NCI-H2081 treated with DMSO at 0.1 percent for 48 hours (cell line): Measurements from ENCODE around the gene CABCOCO1.

Experiments used
- DNase-seq: peaks from one replicate; lab custom pipeline; 2025; lab: John Stamatoyannopoulos, UW

Gene CABCOCO1

GRCh38 chr10:61787170-61787569 lies 124.4 kb downstream of the CABCOCO1 start:
- no peak for DNase-seq

- DNase-seq, result no peak
Observed at GRCh38 chr10:61789031-61789430, 126.3 kb downstream of the CABCOCO1 start.

GRCh38 chr10:61791216-61791615 lies 128.5 kb downstream of the CABCOCO1 start:
- no peak for DNase-seq

GRCh38 chr10:61792097-61792716 lies 129.5 kb downstream of the CABCOCO1 start:
- no peak for DNase-seq

GRCh38 chr10:61792921-61793320 lies 130.2 kb downstream of the CABCOCO1 start:
- no peak for DNase-seq

GRCh38 chr10:61793760-61794703 lies 131.3 kb downstream of the CABCOCO1 start:
- no peak for DNase-seq

GRCh38 chr10:61795147-61795546 lies 132.4 kb downstream of the CABCOCO1 start:
- DNase-seq, result no peak

- DNase-seq, result no peak
Observed at GRCh38 chr10:61795551-61795950, 132.8 kb downstream of the CABCOCO1 start.

- no peak for DNase-seq
Observed at GRCh38 chr10:61796785-61797184, 134.1 kb downstream of the CABCOCO1 start.

- no peak for DNase-seq
Observed at GRCh38 chr10:61797304-61798153, 134.8 kb downstream of the CABCOCO1 start.

- no peak for DNase-seq
Observed at GRCh38 chr10:61798713-61799112, 136.0 kb downstream of the CABCOCO1 start.

GRCh38 chr10:61801484-61801883 lies 138.8 kb downstream of the CABCOCO1 start:
- no peak for DNase-seq

- no peak for DNase-seq
Observed at GRCh38 chr10:61803269-61803668, 140.5 kb downstream of the CABCOCO1 start.

- DNase-seq, result no peak
Observed at GRCh38 chr10:61804414-61804813, 141.7 kb downstream of the CABCOCO1 start.

GRCh38 chr10:61805091-61805490 lies 142.4 kb downstream of the CABCOCO1 start:
- no peak for DNase-seq

GRCh38 chr10:61810263-61810662 lies 147.5 kb downstream of the CABCOCO1 start:
- DNase-seq, result no peak

- DNase-seq, result no peak
Observed at GRCh38 chr10:61812052-61812721, 149.5 kb downstream of the CABCOCO1 start.

- no peak for DNase-seq
Observed at GRCh38 chr10:61812920-61813319, 150.2 kb downstream of the CABCOCO1 start.

- no peak for DNase-seq
Observed at GRCh38 chr10:61814160-61814559, 151.4 kb downstream of the CABCOCO1 start.

GRCh38 chr10:61815496-61815895 lies 152.8 kb downstream of the CABCOCO1 start:
- no peak for DNase-seq
